Raji (cell line): Measurements from ENCODE around the gene SLC2A10.

Source experiments
- POLR2A ChIP-seq: IDR thresholded peaks from 2 replicates; pipeline ENCODE4 v1.6.1; 2011; ENCODE audit warnings: low read depth, low read length, control low read depth; ENCODE audit not compliant: insufficient read depth

Gene SLC2A10

GRCh38 chr20:46694484-46694883 is 15.0 kb upstream of the SLC2A10 start:
- peak; percentile 55 for TF ChIP-seq POLR2A

DNA sequence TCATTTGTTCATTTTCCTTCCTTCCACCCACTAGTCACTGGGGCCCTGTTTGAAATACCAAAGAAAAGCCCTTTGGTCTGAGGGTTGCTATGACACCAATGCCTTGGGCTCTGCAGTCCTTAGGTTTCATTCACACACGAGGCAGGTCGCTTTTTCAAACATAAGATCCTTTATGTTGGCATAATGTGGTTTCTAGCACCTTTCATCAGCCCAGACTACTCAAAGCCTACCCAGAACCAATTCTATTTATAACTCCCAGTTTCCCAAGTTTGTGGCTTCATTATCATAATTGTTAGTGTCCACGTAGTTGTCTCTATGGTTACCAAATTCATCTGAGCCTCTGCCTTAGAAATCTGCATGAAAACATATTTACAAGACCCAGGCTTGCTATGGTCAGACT is 13.6 kb upstream of the SLC2A10 start:
- TF ChIP-seq POLR2A: no peak

DNA sequence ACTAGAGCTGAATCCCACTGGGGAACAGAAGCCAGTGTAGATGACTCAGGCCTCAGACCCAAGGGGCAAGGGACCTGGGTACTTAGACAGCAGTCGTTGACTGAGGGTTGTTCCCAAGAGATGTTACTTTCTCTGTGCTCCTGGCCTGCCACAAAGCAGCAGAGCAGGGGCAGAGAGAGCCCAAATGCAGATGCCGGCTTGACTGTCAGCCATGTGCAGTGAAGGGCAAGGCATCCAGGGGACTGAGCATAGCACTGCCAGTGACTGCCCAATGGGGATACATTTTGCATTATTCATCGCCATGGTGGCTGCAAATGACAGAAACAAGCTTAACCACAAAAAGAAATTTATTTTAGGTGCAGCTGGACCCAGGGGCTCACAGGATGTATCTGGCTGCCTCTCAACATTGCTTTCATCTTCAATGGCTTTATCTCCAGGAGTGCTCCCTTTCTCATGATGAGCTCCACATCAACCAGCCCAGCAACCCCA is 12.6 kb upstream of the SLC2A10 start:
- TF ChIP-seq POLR2A: no peak

DNA sequence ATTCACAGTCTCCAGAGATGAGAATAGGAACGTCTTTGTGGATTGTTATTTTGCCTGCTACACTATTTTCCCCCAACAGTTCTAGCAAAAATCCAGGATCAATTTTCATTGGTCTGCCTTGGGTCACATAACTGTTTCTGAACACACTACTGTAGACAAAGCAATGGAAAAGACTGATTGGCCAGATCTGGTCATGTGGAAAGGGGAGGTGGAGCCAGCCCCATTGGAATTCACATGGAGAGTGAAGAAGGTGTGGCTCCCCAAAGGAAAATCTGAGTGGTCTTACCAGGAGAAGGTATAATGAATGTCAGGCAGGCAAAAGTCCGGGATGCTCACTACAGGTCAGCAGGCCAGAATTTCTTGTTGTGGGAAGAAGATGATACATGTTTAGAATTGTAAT is 10.7 kb upstream of the SLC2A10 start:
- TF ChIP-seq POLR2A: no peak

DNA sequence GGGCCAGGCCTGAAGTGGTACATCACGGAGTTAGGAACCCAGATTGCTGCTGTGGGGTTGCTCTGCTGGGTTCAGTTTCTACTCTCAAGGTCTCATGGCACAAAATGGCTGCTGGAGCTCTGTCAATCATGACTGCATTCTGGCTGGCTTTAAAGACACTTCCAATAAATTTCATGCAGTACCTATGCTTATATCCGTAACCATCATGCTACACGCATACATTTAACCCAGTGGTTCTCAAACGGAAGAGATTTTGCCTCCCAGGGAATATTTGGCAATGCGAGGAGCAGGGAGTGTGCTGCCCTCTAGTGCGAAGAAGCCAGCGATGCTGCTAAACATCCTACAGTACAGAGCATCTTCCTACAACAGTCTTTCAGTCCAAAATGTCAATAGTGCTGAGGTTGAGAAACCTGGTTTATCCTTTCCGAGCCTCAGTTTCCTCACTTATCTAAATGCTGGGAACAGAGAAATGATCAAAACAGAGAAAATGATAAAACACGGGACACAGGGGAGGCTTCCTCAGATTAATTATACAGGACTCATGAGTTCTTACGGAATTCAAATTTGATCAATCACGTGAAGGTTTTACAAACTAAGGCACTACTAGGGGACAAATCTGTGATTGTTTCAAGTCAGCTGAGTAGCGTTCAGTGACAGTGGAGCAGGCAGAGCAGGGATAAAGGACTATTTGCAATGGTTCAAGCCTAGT is 9.6 kb upstream of the SLC2A10 start:
- no peak for TF ChIP-seq POLR2A

DNA sequence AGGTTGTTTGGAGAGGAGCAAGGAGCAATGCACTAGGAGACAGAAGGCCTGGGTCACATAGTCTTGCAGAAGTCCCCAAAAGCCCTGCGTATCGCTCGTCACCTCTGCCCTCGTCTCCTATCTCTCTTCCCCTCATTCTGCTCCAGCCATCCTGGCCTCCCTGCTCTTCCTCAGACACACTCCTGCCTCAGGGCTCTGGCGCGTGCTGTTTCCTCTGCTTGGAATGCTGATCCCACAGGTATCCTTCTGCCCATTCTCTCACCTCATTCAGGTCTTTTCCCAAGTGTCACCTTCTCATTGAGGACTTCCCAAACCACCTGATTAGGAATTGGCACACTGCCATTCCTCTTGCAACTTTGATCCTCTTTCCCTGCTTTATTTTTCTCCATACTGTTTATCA is 9.0 kb upstream of the SLC2A10 start:
- no peak for TF ChIP-seq POLR2A

DNA sequence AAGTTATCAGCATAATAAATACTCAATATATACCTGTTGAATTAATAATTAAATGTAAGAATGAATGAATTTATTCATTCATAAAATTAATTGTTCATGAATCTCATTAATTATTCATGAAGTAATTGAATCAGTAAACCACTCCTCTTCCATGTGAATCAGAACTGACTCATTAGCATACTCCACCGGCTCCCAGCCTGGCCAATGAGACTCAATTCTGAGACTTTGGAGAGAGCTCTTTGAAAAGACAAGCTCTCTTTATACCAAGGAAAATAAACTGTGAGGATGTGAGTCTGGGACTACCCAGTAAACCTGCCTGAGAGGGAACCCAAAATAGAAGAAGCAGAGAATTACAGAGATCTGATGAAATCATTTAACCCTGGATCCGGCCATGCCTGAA is 8.4 kb upstream of the SLC2A10 start:
- TF ChIP-seq POLR2A: no peak

DNA sequence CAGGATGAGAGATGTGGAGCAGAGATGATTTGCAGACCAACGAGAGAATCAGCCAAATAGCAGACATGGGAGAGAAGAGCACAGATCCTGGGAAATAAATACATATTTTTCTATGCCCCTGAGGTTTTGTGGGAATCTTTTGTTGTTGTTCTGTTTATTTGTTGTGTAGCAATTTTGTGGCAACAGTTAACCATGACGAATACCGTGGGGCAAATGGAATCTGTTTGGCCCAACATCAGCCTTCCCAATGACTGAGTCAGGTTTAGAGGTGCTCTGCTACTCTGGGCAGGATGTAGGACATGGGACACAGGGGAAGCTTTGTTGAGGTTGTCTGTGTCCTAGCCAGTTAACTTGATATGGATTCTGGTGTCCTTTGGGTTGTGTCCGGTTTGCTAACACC is 7.9 kb upstream of the SLC2A10 start:
- TF ChIP-seq POLR2A: no peak

DNA sequence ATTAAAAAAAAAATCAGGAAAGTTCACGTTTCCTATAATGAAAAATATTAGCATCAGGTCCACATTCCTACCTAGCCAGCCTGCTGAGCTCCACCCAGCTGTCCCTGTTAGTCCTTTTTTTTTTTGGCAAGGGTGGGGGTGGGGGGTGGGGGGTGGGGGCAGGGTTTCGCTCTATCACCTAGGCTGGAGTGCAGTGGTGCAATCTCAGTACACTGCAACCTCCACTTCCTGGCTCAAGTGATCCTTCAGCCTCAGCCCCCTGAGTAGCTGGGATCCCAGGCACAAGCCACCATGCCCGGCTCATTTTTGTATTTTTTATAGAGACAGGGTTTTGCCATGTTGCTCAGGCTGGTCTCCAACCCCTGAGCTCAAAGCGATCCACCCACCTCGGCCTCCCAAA is 7.5 kb upstream of the SLC2A10 start:
- TF ChIP-seq POLR2A: no peak

GRCh38 chr20:46702447-46703203 is 6.8 kb upstream of the SLC2A10 start:
- no peak for TF ChIP-seq POLR2A

DNA sequence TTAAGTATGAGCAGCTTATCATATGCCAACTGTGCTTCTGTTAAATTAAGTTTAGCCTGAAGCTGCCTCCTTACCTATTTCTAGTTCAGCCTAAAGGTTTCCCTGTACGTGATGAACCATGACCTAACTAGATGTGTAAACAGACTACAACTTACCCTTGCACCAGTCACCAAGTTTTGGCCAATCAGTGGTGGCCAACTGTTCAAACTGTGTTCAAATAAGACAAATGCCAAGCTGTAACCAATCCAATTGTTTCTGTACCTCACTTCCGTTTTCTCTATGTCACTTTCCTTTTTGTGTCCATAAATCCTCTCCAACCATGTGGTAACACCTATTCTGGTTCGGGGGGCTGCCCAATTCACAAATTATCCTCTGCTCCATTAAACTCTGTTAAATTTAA is 6.0 kb upstream of the SLC2A10 start:
- no peak for TF ChIP-seq POLR2A

DNA sequence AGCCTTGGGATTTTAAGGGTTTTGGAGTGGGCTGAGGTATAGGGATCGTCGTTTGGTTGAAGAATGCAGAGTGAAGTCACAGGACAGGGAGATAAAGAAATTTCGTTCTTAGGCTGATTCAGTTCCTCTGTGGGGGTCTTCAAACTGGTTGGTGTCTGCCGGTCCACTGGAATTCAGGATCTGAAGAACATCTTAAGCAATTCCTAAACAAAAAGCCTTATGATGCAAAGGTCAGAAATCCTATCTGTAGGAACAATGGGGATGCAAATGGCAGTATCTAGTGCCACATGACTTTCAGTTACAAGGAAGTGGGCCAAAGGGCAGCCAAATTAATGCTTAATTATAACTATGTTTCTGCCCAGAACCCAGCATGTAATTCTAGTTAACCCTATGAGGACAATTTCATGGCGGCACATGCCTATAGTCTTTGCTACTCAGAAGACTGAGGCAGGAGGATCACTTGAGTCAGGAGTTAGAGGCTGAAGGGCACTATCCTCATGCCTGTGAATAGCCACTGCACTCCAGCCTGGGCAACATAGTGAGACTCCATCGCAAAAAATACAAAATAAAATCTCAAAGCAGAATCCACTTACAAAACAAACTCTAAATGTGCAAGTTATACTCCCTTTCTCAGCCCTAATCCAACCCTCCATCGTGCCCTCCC is 4.6 kb upstream of the SLC2A10 start:
- TF ChIP-seq POLR2A: no peak

- TF ChIP-seq POLR2A: no peak
These were observed 4.1 kb upstream of the SLC2A10 start for GRCh38 chr20:46705378-46705729.

- no peak for TF ChIP-seq POLR2A
These were observed 3.2 kb upstream of the SLC2A10 start for GRCh38 chr20:46706242-46706641.

DNA sequence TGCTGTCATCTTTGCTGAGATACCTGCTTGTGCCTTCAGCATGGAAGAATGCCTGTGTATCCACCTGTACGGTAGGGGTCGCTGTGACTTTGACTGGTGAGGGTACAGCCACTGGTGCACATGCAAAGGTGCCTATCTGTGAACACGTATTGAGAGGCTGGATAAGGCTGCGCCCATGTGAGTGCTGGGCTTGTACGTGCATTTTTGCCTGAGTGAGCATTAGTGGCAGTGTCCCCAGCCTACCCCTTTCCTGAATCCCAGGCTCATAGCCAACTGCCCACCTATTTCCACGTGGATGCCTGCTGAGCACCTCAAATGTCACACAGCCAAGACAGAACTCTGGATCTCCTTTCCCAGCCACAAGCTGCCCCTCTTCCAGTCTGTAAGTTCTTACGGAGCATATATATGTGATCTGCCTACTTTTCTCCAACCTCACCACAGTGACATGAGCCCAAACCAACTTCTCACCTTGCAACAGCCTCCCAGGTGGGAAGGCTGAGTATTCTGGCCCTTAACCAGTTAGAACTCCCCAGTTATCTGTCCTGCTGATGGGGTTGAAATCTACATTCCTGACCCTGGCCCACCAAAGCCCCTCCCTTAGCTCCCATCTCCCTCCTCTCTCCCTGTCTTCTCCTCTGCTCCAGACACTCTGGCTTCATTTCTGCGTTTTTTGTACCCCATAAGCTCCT is 1.1 kb upstream of the SLC2A10 start:
- TF ChIP-seq POLR2A: no peak
